Measurements from ENCODE around the gene SLC38A1.

DNA sequence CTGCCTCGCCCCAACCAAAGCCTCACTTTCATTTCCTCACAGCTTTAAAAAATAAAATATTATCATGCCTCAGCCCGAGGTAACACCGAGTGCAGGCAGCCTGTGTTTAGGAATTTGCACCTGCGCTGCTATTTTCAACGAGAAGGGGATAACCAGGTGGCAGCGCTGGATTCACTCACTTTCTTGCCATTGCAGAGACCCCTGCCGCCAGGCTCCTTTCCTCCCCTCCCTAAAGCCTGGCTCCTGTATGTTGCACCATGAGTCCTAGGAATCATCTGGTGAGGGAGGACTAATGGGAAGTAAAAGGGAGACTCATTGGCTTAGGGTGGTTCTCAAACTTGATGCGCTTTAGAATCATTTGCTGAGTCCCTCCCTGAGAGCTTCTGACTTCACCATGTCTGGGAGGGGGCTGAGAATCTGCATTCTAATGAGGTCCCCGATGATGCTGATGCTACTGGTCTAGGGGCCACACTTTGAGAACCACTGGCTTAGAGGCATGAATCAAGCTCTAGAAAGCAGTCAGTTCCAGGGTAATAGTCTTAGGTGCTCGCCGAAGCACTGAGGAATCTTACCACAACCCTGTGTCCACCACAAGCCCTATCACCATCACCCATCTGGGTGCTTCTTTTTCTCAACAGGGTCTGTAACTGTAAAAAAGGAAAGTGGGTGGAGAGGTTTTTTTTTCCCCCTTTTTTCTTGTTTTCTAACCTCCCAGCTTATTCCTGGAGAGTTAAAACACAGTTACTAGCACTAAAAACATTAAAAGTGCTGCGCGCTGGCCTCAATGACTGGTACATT, 83.8 kb downstream of the SLC38A1 start:
- TF ChIP-seq POLR2A (IDR thresholded peaks at IDR 0.05) (no peak), POLR2AphosphoS5 (IDR thresholded peaks at IDR 0.05) (no peak), EP300 (IDR thresholded peaks at IDR 0.05) (no peak)
- TF ChIP-seq, protein P1, sequence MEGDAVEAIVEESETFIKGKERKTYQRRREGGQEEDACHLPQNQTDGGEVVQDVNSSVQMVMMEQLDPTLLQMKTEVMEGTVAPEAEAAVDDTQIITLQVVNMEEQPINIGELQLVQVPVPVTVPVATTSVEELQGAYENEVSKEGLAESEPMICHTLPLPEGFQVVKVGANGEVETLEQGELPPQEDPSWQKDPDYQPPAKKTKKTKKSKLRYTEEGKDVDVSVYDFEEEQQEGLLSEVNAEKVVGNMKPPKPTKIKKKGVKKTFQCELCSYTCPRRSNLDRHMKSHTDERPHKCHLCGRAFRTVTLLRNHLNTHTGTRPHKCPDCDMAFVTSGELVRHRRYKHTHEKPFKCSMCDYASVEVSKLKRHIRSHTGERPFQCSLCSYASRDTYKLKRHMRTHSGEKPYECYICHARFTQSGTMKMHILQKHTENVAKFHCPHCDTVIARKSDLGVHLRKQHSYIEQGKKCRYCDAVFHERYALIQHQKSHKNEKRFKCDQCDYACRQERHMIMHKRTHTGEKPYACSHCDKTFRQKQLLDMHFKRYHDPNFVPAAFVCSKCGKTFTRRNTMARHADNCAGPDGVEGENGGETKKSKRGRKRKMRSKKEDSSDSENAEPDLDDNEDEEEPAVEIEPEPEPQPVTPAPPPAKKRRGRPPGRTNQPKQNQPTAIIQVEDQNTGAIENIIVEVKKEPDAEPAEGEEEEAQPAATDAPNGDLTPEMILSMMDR (IDR thresholded peaks at IDR 0.05) = no peak

Data from upper lobe of left lung (tissue), 4 donors.